NOMO-1 (cell line): ENCODE data around the gene NADK2.
"Not testable (repeated sequence)": the region's sequence is repeated elsewhere in the genome, so short reads cannot be mapped to it uniquely, and the experiment has no call there.

Experiments
- DNase-seq, 2 experiments: peaks; one replicate each; lab custom pipeline; 2025; ENCODE audit not compliant: unreplicated experiment in 2 of 2; lab: John Stamatoyannopoulos, UW

NADK2 gene

DNA sequence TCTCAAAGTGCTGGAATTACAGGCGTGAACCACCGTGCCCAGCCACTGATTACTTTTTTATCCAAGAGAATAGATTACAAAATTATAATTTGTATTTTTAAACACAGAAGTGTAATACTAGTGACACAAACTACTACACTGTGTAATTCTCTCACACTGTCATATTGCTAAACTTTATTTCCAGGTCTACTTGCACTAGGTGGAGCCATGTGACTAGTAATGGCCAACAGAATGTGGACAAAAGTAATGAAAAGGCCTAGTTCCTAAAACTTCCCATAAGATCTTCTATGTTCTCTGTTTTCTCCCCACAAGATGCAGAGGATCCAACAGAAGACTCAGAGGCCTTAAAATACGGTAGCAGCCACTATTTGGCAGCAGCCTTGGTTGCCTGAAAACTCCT lies 27.3 kb downstream of the NADK2 start:
- no peak for DNase-seq

DNA sequence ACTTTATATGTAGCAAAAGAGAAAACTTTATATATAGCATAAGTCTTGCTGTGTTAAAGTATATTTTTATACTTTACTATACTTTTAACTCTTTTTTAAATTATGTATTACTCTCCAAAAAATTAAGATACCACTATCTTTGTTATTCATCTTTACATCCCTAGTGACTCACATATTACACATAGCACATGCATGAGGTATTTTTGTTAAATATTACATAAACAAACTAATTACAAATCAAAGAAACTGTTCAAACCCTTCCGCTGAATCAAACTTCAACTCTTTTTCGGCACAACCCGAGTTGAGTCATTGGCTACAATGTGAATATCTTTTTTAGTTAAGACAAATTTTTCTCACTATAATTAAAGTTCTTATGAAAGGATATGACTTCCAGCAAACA lies 32.1 kb downstream of the NADK2 start:
- no peak for DNase-seq

DNA sequence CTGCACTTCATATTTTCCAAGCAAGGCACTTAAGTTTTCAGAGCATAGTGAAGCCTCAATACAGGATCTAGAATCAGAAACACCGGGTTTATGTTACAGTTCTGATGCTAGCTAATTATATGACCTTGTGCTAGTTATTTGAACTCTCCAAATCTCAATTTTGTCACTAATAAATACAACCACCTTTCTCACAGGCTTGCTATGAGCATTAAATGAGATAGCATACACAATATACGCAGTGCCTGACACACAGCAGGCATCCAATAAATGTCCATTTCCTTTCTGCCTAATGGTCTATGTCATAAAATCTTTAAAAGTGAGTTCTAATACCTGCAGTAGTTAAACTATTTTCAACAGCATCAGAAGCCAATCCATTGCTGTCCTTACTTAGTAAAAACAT lies 32.9 kb downstream of the NADK2 start:
- DNase-seq = no peak

DNA sequence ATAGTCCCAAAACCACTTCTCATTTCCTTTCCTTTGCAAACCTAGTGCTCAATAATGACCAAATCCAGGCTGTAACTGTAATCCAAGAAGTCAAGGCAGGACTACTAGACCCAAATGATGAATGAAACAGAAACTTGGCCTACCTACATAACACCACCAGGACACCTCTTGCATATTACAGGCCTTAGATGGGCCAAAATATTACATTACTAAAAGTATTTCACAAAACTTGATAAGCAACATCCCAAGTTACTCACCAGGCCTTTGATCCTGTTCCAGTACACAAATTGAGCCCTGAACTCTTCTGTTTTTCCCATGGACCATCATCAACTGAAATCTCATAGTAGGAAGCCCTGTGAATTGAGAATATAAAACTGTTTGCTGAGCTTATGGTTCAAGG lies 34.8 kb downstream of the NADK2 start:
- DNase-seq = no peak

DNA sequence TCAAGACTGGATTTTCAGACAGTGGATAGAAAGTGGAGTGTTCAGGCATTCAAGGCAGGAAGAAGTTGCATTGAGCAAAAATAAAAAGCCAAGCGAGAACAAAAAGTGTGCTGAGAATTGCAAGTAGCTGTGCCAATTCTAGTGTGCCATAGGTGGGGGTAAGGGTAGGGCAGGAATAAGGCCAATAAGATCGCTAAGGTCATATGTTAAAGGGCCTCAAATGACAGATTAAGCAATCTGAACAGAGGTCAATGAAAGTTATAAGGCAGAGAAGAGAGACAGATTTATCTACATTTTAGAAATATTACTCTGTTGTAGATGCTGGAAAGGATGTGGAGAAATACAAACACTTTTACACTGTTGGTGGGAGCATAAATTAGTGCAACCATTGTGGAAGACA lies 36.4 kb downstream of the NADK2 start:
- no peak for DNase-seq

DNA sequence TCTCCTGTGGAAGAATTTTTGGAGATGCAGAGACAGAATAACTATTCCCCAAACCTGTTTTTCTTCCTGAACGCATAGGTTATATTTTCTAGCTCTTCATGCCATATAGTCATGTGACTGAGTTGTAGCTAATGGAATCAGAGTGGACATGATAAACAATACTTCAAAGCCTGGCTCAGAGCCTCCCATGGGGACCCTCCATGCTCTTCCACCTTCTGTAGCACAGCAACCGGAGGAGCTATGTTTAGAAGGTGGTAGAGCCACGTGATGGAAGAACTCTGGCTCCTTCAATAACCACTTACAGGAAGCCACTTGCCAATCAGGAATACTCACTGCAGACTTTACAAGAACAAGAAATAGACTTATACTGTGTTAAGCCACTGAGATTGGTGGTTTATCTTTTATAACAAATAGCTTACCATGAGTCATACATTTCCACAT lies 39.2 kb downstream of the NADK2 start:
- DNase-seq = no peak

DNA sequence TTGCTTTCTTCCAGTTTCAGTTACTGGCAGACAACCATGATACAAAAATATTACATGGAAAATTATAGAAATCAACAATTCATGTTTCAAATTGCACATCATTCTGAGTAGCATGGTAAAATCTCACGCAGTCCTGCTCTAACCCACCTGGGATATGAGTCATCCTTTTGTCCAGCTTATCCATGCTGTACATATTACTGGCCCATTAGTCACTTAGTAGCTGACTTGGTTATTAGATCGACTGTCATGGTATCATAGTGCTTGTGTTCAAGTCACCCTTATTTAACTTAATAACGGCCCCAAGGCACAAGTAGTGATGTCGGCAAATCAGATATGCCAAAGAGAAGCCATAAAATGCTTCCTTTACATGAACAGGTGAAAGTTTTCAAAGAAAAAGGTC lies 41.2 kb downstream of the NADK2 start:
- DNase-seq = no peak

DNA sequence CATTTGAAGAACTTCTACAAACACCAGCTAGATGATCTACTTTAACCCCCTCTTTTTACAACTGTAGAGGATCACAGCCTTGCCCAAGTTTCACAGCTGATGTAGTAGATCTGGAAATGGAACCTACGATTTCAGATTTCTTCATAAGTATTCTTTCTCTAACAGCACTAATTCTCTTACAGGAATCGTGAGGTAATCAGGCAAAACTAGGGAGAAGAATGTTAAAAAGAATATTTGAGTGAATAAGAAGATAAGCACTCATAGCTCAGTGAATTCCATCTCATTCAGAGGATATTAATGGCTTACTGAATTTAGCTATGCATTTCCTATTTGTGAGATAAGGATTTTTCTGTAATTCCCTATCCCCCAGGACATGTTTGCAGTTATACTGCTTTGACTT lies 42.1 kb downstream of the NADK2 start:
- DNase-seq = no peak

DNA sequence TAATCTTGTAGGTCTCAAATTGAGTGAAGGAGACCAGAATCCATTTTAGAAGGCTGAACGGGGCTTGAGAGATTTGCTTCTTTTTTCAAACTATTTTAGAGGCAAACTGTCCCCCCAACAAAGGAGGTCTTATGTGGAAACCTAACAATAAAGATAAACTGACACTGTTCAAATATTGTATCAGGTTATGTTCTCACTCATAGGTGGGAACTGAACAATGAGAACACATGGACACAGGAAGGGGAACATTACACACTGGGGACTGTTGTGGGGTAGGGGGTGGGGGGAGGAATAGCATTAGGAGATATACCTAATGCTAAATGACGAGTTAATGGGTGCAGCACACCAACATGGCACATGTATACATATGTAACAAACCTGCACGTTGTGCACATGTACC lies 42.9 kb downstream of the NADK2 start:
- not testable (repeated sequence) for DNase-seq

DNA sequence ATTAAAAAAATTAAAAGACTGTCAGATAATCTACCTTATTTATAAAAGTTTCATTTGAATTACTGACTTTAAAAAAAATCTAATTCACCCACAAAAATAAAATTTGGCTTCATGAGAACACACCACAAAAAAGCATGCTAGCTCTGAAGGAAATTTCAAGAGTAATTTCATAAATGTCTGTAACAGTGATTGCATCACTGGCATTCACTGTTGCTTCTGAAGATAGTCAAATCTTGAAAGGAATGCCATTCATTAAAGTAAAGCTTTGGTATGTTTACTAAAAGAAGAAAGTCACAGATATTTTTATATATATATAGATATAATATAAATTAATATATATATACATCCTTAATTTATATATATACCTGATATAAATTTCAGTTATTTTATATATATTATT lies 43.4 kb downstream of the NADK2 start:
- DNase-seq = no peak

DNA sequence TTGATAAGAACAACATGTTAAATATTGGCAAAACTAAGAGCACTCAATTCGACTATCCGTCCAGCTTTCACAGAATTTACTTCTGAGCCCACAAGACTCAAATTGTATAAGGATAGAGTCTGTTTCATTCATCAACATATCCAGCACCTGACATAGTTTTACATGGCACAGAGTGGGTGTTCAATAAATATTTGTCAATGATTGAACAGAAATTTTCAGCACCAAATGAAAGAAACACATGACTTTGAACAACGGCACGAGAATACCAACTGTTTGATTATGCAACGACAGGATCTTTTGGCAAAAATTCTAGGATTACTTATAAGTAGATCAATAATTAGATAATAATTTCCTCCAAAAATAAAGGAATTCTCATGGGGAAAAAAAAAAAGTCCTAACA lies 48.0 kb downstream of the NADK2 start:
- DNase-seq = no peak

DNA sequence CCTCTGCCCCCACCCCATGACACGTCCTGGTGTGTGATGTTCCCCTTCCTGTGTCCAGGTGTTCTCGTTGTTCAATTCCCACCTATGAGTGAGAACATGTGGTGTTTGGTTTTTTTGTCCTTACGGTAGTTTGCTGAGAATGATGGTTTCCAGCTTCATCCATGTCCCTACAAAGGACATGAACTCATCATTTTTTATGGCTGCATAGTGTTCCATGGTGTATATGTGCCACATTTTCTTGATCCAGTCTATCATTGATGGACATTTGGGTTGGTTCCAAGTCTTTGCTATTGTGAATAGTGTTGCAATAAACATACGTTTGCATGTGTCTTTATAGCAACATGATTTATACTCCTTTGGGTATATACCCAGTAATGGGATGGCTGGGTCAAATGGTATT lies 57.3 kb downstream of the NADK2 start:
- not testable (repeated sequence) for DNase-seq

DNA sequence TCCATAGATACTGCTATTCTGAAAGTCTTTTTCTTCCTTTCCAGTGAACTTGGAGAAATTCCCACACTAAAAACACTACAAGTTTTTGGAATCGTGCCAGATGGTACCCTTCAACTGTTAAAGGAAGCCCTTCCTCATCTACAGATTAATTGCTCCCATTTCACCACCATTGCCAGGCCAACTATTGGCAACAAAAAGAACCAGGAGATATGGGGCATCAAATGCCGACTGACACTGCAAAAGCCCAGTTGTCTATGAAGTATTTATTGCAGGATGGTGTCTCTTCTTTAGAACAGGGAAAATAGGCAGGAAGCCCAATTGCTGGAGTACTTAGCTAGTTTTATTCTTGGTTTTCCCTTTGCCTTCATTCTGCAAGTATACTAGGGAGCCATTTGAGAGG lies 60.0 kb downstream of the NADK2 start:
- DNase-seq = no peak

DNA sequence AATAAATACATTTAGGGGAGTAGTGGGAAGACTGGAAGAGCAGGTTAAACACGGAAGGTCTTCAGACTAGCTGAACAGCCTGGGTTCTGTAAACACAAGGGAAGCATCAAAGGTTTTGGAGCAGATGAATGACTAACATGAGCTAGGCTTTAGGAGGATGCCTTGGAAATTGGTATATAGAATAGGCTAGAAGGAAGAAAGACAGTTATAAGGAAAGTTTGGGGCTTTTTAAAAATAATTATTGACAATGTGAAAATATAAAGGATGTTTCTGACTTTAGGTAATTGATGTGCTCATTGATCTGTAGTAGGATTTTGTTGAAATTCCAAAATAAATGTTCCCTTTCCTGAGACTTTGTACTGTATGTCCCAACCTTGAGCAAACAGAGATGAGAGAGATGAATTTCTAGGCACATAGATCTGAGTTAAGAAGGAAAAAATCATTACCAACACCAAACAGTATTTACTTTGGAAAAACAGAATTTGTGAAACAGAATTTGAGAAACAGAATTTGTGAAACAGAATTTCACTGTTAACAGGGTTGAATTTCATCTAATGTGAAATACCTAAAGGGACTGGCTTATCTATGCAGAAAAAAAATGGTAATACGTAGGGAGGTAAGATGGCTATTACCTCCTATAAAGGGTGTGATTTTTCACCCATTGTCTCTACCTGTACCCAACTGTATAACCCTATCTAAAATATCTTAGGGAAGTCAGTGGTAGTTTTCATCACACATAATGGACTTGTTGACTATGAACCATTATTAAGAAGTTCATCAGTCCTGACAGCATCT lies 61.0 kb downstream of the NADK2 start:
- no peak for DNase-seq

DNA sequence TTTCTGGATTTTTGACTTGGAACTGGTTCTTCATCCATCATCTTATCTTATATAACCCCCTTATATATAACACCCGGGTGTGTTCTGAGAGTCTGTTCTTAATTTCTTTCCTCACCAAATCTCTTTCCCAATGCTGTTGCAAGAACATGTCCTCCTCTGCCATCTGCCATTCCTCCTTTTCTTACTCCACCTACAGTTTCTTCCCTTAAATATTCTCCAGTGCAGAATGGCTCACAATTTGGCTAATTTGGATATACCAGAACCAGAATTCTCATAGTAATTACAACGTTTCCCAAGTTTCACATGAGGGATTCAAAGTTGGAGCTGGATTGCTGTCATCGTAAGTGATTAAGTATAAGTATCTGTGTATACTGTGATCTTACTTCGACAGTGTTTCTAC lies 61.8 kb downstream of the NADK2 start:
- DNase-seq = no peak

DNA sequence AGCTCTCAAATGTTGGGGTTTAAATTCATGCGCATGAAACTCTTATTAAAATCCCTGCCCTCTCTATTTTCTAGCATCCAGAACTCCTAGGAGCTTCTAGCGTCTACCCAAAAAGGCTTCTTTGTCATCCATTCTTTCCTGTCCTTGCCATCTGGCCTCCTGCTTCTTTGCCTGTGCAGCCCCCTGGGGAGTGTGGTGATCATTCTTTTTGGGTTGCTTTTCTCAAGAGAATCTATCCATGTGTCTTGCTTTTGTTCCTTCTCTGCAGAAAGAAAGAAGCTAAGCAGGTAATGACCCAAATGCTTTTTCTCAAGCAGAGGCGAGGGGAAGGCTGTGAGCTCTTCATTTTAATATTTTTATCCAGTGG lies 63.2 kb downstream of the NADK2 start:
- no peak for DNase-seq

DNA sequence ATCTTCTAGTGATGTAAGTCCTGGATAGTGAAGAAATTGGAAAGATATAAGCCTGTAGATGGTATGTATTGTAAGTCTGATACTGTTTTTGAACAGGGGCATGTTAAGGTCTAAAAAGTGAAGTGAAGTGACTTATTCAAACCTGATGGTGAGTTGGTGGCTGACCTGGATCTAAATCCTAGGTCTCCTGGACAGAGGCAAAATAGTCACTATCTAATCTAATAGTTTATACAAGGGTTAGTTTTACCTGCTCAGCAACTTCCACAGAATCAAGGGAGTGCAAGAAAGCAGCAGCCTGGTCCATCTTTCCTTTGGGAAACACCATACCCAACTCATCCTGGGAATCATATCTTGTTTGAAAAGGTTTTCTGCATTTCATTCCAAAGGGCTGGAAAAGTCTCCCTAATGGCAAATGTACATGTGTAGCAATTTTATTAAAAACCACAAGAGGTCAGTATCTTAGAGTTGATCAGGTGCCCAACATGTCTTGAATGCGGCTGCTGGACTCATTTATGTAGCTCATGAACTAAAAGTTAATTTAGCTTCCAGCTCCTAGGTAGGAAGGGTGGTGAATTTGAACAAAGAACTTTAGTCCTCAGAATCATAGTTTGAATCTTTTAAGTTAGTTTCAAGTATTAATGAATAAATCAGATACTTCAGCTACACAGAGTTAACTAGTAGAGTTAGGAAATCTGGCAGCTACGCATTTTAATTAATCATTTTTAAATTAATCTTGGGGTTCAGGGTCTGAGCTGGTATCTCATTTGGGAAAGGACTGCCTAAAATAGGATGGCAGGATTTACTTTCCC lies 63.8 kb downstream of the NADK2 start:
- peak in 1 of 2 experiments; percentile 27 for DNase-seq

DNA sequence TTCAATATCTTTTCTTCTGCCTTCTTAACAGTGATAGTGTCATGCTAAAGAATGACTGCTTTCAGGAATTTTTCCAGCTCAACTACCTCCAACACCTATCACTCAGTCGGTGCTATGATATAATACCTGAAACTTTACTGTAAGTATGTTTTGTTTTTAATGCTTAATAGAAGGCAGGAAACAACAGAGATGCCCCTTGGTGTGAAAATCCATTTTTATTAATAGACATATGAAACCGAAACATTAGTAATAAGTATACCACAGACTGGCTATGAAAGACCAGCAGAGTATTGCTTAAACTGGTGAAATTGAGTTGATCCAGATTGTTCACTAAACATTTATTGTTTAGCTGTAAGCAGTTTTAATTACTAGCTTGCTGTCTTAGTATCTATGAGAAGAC lies 64.6 kb downstream of the NADK2 start:
- DNase-seq = no peak

DNA sequence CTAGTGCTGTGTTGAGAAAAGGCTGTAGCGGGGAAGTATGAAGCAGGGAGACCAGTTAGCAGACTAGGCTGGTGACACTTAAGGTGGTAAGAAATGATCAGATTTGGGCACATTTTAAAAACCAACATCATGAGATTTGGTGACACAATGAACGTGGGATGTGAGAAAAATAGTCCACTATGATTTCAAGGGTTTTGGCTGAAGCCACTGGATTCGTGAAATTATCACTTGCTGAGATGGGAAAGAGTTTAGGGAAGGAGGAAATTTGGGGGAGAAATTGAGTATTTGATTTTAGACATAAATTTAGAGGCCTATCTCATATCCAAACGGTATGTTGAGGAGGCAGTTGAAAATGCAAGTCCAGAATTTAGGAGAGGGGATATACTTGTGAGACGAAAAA lies 66.7 kb downstream of the NADK2 start:
- no peak for DNase-seq

DNA sequence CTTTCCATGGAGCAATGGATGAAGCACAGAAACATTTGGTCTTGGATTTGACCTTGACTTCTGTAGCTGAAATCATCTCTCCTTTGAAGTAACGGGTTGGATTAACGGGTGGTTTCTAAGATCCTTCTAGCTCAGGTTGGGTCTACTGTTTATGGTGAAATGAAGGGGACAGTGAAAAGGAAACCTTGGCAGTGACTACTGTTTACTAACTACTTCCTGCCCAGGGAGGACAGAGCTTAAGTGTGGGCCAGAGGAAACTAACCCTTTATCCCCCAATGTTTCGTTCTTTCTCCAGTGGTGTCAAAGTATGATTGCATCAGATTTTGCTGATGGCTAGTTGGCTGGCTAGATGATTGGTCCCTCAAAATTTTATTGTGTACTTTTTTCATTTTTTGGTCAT lies 67.6 kb downstream of the NADK2 start:
- no peak for DNase-seq

DNA sequence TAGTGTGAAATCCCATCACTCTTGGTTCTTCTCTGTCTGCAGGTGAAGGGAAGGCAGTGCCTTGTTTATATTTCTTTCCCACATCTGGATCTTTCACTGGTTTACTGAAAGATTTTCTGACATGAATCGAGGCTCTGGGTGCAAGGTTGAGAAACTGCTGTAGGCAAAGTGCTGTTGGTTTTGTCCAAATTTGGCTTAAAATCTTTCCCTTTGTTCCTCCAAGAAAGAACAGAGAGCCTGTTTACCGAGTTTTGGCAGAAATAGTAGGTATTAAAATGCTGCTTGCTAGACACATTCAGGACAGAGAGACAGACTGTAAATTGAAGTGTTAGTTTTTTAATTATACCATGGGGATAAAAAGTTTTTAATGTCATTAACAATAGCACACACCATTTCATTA lies 68.3 kb downstream of the NADK2 start:
- DNase-seq = no peak

DNA sequence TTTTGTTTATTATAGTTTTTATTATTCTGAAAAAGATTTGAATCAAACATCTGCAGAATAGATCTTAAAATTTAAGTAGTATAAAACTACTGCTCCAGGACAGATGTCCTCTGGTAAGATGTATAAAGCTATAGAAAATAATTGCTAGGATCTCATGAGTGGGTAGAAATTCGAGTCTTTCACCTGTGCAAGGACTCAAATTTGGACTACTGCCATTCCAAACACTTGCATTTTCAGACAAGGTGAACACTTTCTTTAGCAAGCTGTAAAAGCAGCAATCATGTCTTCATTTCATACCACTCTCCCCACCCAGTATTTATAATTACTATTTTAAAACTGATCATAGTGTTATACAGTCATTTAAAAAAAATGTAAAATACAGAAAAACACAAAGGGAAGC lies 69.1 kb downstream of the NADK2 start:
- DNase-seq = no peak
